GM18861 (cell line): ENCODE data around the gene MATN1.
"Not testable (repeated sequence)": the region's sequence is repeated elsewhere in the genome, so short reads cannot be mapped to it uniquely, and the experiment has no call there.

ENCODE experiments used
- ATAC-seq: cut with Tn5 transposase; IDR thresholded peaks from one replicate; pipeline ENCODE4 v1.9.1; 2021; ENCODE audit not compliant: unreplicated experiment

Gene MATN1

GRCh38 chr1:30723331-30723755 lies at the start of gene MATN1:
TSS of gene MATN1 (minus strand) at chr1:30723585. CDS start at chr1:30723551, 34 bp downstream.
- no peak for ATAC-seq

DNA sequence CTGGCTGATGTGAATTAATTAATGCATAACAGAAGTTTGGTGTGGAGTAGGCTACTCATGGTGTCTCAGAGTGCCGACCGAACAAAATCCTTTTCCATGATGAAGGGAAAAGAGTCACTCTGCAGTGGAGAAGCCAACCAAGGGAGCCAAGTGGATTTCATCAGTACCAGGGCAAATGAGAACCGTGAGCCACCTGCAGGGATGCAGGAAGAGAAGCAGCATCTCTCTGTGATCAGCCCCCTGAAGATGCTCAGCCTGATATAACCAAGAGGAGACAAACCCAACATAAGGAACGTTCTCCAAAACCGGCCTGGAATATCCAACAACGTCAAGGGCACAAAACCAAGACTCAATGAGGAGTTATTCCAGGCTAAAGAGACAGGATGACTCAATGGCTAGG lies 47.6 kb upstream of the MATN1 start:
- ATAC-seq = no peak

DNA sequence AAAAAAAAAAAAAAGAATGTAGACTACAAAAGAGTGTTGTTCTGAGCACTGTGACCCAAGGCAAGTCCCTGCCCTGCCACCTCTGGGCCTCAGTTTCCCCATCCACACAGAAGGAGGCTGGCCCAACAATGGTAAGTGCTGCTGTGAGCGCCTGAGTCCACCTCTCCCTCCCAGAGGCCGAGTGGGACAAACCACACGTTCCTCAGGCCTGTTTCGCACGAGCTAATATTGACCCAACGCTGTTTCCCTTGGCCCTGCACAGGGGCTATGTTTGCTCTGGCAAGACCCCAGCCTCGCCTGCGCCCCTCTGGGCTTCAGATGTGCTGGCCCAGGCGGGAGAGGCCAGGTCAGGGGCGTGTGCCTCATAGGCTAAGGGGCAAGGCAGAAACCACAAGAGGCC lies 46.8 kb upstream of the MATN1 start:
- ATAC-seq = no peak

- no peak for ATAC-seq
These were observed 45.7 kb upstream of the MATN1 start for GRCh38 chr1:30768830-30769718.

DNA sequence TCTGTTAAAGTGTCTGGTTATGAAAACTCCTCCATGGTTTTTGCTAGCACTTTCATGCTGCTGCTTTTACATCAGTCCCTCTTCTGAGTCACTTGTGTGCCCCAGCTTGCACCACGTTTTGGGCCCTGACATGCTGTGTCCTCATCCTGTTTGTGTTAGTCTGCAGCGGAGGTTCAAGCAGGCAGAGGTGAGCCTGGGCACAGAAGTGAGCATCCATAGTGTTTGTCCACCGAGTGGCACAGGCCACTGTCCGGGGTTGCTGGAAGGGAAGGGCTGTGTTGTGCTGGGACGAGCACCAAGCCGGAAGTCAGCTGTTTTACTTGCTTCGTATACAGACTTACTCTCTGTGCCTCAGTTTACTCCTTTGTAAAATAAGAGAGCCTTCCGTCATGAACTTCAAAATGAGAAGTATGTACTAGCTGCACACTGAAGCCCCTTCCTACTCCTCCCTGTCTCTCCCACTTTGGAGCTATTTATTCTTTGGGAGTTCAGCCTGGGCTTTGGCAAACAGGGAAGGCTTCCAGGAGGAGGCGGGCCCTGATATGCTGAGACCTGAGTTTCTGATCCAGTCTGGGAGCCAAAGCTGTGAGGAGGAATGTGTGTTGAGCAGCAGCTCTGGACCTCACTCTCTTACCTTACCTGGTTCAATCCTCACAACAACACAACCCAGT lies 44.9 kb upstream of the MATN1 start:
- no peak for ATAC-seq

GRCh38 chr1:30766948-30767347 lies 43.6 kb upstream of the MATN1 start:
- not testable (repeated sequence) for ATAC-seq

GRCh38 chr1:30765556-30766434 lies 42.4 kb upstream of the MATN1 start:
- ATAC-seq = no peak

DNA sequence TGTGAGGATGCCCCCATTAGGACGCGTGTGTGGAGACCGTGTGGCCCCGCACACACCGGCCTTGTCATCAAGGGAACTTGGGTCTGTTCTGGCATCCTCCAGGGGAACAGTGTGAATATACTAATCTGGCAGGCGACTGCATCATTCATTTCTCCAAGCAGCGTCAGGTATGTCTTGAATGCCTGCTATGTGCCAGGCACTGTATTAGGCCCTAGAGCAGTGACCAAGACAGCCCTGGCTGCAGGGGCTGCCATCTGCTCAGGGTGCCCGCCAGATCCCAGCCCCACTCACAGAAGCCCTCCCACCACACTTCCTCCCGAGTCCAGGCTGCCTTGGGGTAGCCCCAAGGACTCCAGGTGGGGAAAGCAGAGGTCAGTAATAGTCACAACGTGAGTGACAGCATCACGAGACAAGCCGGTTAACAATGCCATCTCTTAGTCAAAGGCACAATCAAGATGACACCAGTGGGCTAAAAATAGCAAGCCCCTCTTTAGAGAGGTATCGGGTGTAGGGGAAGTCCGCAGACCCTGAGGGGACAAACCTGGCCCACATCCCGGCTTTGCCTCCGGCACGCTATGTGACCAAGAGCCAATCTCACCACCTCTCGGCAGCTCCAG lies 41.7 kb upstream of the MATN1 start:
- peak; percentile 60 for ATAC-seq

GRCh38 chr1:30764396-30764795 lies 41.0 kb upstream of the MATN1 start:
- no peak for ATAC-seq

- no peak for ATAC-seq
These were observed 40.4 kb upstream of the MATN1 start for GRCh38 chr1:30763651-30764248.

- no peak for ATAC-seq
These were observed 39.7 kb upstream of the MATN1 start for GRCh38 chr1:30762930-30763650.

DNA sequence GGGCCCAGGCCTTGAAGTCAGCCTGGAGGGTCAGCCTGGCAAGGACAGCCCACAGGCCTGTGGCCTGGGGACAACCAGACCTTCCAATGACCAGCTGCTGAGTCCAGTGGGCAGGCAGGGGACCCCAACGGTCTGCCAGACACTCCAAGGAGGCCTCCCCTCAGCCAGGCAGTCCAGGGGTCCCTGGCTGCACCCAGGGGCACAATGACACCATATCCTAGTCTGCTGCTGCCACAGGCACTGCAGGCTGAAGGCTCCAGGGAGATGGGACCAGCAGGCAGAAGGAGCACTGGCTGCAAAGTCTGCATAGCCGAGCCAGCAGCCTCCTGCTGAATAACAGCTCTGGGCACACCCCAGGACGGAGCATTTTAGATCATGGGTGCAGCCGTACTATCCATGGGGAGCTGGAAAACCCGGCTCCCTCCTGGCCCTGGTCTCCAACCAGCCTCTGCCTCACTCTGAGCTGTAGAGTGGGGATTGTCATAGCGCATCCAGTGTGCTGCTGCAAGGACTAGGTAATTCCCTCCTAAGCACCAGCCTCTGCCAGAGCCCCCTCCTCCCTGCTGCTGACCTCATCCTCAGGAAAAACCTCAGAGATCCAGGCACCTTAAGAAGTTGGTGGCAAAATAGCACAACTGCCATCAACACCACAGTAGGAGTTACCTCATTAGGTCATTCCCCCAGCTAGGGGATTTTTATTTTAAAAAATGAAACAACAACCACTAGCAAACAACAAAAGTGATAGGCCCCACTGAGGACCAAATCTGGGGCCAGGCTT lies 39.0 kb upstream of the MATN1 start:
- no peak for ATAC-seq

DNA sequence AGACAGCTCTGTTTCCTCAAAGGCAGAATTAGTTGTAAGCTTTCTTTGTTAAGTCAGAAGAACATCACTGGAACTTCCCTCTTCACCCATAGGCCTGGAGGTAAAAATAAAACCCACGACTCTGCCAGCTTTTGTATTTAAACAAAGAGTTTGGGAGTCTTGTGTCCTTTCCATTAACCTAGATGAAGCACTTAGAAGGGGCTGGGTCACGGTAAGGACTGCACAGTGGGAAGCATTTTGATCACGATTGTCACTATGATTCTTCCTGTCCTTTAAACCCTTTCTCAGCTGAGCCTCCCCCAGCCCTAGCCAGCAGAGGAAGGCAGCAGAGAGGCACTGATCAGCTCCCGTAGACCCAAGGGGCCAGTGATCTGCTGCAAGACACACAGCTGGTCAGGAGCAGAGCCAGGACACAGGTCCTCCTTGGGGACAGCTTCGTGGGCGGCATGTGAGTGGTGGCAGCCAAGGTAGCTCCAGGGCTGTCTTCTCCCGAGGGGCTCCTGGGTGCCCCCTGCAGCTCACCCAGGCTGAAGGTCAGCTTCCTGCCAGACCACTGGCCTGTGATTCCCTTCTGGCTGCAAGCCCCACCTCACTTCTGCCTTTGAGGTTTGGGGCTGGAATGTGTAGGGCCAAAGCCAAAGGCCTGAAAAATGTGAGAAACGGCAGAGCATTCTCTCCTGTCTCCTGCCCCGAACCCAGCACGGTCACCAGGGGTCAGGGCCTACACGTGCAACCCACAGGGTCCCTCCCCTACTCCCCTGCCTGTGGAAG lies 38.2 kb upstream of the MATN1 start:
- ATAC-seq = no peak

DNA sequence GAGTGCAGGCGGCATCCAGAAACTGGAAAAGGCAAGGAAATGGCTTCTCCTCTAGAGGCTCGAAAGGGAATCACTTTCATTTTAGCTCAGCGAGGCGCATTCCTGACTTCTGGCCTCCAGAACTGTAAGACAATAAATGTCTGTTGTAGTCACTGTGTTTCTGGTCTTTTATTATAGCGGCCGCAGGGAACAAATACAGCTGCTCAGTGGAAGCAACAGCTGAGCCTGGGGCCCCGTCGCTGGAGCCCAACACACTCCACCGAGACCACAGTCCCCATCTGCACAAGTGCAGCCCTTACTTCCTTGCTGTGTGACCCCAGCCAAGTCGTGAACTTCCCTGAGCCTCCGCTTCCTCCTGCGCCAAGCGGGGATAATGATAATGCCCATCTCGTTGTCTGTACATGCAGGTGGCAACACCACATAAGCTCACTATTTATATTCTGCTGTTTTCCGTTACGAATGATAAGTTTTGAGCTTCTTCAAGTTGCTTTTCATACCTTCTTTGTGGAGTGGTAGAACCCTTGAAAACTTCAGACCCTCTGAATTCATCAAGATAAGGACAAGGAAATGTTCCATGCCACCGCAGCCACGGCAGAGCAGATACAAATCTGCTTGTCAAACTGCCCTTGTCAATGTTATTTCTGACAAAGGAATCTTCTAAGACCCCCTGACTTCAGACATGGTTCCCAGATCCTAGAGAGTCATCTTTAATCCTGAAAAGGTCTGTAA lies 37.4 kb upstream of the MATN1 start:
- ATAC-seq = no peak

- ATAC-seq = no peak
These were observed 36.4 kb upstream of the MATN1 start for GRCh38 chr1:30759718-30760281.

DNA sequence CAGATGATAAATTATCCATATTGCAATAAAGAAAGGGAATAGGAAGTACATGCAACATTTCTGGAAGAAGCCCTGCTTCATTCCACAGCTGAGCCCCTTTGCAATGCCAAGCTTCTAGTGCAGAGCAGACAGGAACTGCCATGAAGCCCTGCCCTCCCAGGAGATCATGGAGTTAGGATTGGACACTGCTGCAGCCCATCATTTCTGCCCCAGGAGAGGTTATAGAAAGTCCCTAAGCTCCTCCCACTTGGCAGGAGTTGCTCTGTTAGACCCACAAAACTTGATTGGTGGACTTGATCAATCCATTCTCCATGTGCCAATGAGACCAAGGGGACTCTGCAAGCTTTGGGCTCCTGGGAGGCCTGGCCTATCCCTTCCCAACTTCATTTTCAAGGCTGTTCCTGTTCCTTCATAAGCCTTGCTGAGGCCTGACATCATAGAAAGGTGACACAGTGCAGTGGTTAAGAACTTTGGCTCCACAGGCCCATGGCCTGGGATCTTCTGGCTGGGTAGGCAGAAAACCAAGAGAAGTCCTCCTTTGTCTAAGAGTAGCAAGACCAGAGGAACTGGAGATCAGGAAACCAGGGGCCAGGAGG lies 35.5 kb upstream of the MATN1 start:
- ATAC-seq = no peak

GRCh38 chr1:30758121-30758688 lies 34.8 kb upstream of the MATN1 start:
- ATAC-seq = no peak
